ENCODE measurements around the gene RANBP1. TPM values are rescaled to one million over a fixed set of nuclear protein-coding genes. Genes with fewer than 3 reads are reported as not detected.

RANBP1 gene
- polyA plus RNA-seq, 1 of the 3 experiments (the other 2 are of a cell fraction): 502 TPM

- ChIA-PET POLR2A (no interaction called here), CTCF (interaction anchor here (1.0 to 1.1 kb wide), 2 partner anchors 9 to 10 kb away, joined by 3 to 7 read pairs; no protein-coding TSS in a partner anchor)
- no peak for DNase-seq
- Histone ChIP-seq H3K79me2 (ENCODE audit: insufficient read depth) (peaks cover 5% of the 10 kb centered on the region; the same call in 1 of the 2 replicates), H3K4me3 (ENCODE audit: low read depth in 2 of 2, low read length in 1 of 2) (no peak overlapping the region), H3K4me1 (ENCODE audit: control insufficient read depth in 1 of 2, insufficient read depth in 2 of 2, low read depth in 1 of 2, low read length in 1 of 2) (peaks cover 0 to 19% of the 10 kb centered on the region in 2 experiments; a peak in 1 of 4 replicates), H3K9me2 (no peaks in the 10 kb centered on the region), H4K20me1 (ENCODE audit: insufficient read depth) (0 out of 2 replicates have a peak, but pooled peaks cover 3% of the 10 kb centered on the region), H3K9ac (no peak overlapping the region), H2AFZ (ENCODE audit: low read depth) (no peak overlapping the region), H3F3A (replicated peaks; ENCODE audit: insufficient read depth) (no peaks in the 10 kb centered on the region), H3K27ac (ENCODE audit: low read depth in 2 of 2, low read length in 1 of 2) (peak overlapping the region in 1 of 2 experiments; percentile 12; a peak in 1 of 4 replicates), H3K4me2 (no peak overlapping the region), H3K36me3 (replicated peaks in 1 of 2; ENCODE audit: control insufficient read depth in 1 of 2, insufficient read depth in 2 of 2, low read length in 1 of 2) (peaks cover 0 to 12% of the 10 kb centered on the region in 2 experiments), H3K27me3 (ENCODE audit: insufficient read depth) (no peaks in the 10 kb centered on the region), H3K9me3 (no peaks in the 10 kb centered on the region)
- no peak for TF ChIP-seq SMC3 (IDR thresholded peaks at IDR 0.05; ENCODE audit: low read depth, low read length)
- no peak for TF ChIP-seq USF2 (IDR thresholded peaks at IDR 0.05; ENCODE audit: borderline replicate concordance, low read depth, low read length)
- TF ChIP-seq ZBTB33 (IDR thresholded peaks at IDR 0.05; ENCODE audit: borderline replicate concordance, low read depth): no peak
- TF ChIP-seq FOSL2 (IDR thresholded peaks at IDR 0.05; ENCODE audit: borderline replicate concordance, low read depth): no peak
- TF ChIP-seq REST (IDR thresholded peaks at IDR 0.05; ENCODE audit: low read depth, low read length): no peak
- TF ChIP-seq MXI1 (IDR thresholded peaks at IDR 0.05; ENCODE audit: low read depth, low read length): no peak
- 87% methylated on average over 3 of the region's 22 CpGs for WGBS (ENCODE audit: low lambda C conversion rate)
Measured at GRCh38 chr22:20145206-20145831, 29.4 kb downstream of the RANBP1 start.

- Histone ChIP-seq H3K4me1 (ENCODE audit: control insufficient read depth in 1 of 2, insufficient read depth in 2 of 2, low read depth in 1 of 2, low read length in 1 of 2) (peaks cover 0 to 19% of the 10 kb centered on the region in 2 experiments; a peak in 1 of 4 replicates), H3K9me3 (no peaks in the 10 kb centered on the region), H3K9ac (no peak overlapping the region), H3K27ac (ENCODE audit: low read depth in 2 of 2, low read length in 1 of 2) (peak overlapping the region in 1 of 2 experiments; percentile 12; a peak in 1 of 4 replicates), H3K79me2 (ENCODE audit: insufficient read depth) (peaks cover 5% of the 10 kb centered on the region; the same call in 1 of the 2 replicates), H4K20me1 (ENCODE audit: insufficient read depth) (no peaks in the 10 kb centered on the region), H2AFZ (ENCODE audit: low read depth) (no peak overlapping the region), H3K36me3 (replicated peaks in 1 of 2; ENCODE audit: control insufficient read depth in 1 of 2, insufficient read depth in 2 of 2, low read length in 1 of 2) (peaks cover 0 to 12% of the 10 kb centered on the region in 2 experiments), H3K9me2 (no peaks in the 10 kb centered on the region), H3K27me3 (ENCODE audit: insufficient read depth) (no peaks in the 10 kb centered on the region), H3F3A (replicated peaks; ENCODE audit: insufficient read depth) (no peaks in the 10 kb centered on the region), H3K4me3 (ENCODE audit: low read depth in 2 of 2, low read length in 1 of 2) (no peak overlapping the region), H3K4me2 (no peak overlapping the region)
- WGBS (ENCODE audit: low lambda C conversion rate): 91% methylated on average over 7 of the region's 21 CpGs
- POLR2A ChIA-PET: no interaction called here
- DNase-seq: peak; percentile 60
- CTCF ChIA-PET: interaction anchor here (1.0 kb wide), 1 partner anchor 9 kb away, joined by 3 read pairs; no protein-coding TSS in a partner anchor
- TF ChIP-seq TAF1 (IDR thresholded peaks at IDR 0.05; ENCODE audit: borderline replicate concordance, low read depth, low read length) (no peak), MEF2A (IDR thresholded peaks at IDR 0.05; ENCODE audit: borderline replicate concordance, low read depth) (no peak), ELF1 (IDR thresholded peaks at IDR 0.05) (no peak), PBX3 (IDR thresholded peaks at IDR 0.05) (no peak), CHD2 (IDR thresholded peaks at IDR 0.05; ENCODE audit: low read length, partially characterized antibody) (no peak), MAX (IDR thresholded peaks at IDR 0.05; ENCODE audit: low read depth) (no peak), RCOR1 (IDR thresholded peaks at IDR 0.05; ENCODE audit: low read length) (no peak), FOXM1 (IDR thresholded peaks at IDR 0.05; ENCODE audit: low read depth) (no peak), JUND (IDR thresholded peaks at IDR 0.05) (no peak), NFIC (IDR thresholded peaks at IDR 0.05; ENCODE audit: borderline replicate concordance) (no peak), CTCF (IDR thresholded peaks at IDR 0.05) (no peak)
Measured at GRCh38 chr22:20145832-20146223, 29.9 kb downstream of the RANBP1 start.

Data from SK-N-SH (cell line).